WERI-Rb-1 (cell line): ENCODE measurements around the gene KDM4C.

Experiments used
- DNase-seq: peaks from one replicate; pipeline ENCODE4 v3.0.0-alpha.2; 2020
- H3K27ac ChIP-seq: fragments of 250-450 bp; sonication (Bioruptor Pico); 2 replicates; pipeline ENCODE4 v1.5.1; 2020; ENCODE audit warnings: mild to moderate bottlenecking, moderate library complexity
- H3K27me3 ChIP-seq: fragments of 250-450 bp; sonication (Bioruptor Pico); 2 replicates; pipeline ENCODE4 v1.5.1; 2021; ENCODE audit warnings: mild to moderate bottlenecking, low read depth, moderate library complexity; ENCODE audit not compliant: insufficient read depth, severe bottlenecking
- H3K36me3 ChIP-seq: fragments of 250-450 bp; sonication (Bioruptor Pico); 2 replicates; pipeline ENCODE4 v1.5.1; 2020; ENCODE audit warnings: mild to moderate bottlenecking, moderate library complexity
- H3K4me3 ChIP-seq: 2 replicates; pipeline ENCODE4 v1.5.1; 2011; ENCODE audit warnings: low read depth, mild to moderate bottlenecking, control low read depth, low read length
- H3K9me3 ChIP-seq: fragments of 250-450 bp; sonication (Bioruptor Pico); 2 replicates; pipeline ENCODE4 v1.5.1; 2021; ENCODE audit warnings: mild to moderate bottlenecking, moderate library complexity; ENCODE audit not compliant: severe bottlenecking
- TF ChIP-seq, protein P1 (sequence below): IDR thresholded peaks from 2 replicates; pipeline ENCODE4 v1.5.1; 2011; ENCODE audit warnings: low read depth, mild to moderate bottlenecking, control low read depth, inconsistent platforms, low read length

Gene KDM4C

DNA sequence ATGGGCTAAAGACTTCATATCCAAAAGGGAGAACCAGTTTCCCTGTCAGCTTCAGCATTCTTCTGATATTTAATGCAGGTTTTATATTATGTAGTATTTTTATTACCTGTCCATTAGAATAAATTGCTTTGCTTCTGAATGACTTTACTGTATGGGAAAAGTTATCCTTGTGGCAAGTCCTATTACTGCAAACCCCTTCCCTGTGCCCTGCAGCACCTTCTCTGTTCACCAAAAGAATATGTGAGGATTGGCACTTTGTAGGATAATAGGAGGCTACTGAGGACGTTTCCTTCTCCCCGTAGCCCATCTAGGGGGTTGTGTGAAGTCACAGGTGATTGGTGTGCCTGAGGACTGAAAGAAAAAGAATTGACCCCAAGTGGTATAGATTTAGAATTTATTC lies 296.1 kb downstream of the KDM4C start:
- Histone ChIP-seq H3K27me3 (no peaks in the 10 kb centered on the region), H3K4me3 (no peak overlapping the region), H3K36me3 (no peaks in the 10 kb centered on the region), H3K9me3 (no peaks in the 10 kb centered on the region), H3K27ac (no peak overlapping the region)
- TF ChIP-seq, protein P1, sequence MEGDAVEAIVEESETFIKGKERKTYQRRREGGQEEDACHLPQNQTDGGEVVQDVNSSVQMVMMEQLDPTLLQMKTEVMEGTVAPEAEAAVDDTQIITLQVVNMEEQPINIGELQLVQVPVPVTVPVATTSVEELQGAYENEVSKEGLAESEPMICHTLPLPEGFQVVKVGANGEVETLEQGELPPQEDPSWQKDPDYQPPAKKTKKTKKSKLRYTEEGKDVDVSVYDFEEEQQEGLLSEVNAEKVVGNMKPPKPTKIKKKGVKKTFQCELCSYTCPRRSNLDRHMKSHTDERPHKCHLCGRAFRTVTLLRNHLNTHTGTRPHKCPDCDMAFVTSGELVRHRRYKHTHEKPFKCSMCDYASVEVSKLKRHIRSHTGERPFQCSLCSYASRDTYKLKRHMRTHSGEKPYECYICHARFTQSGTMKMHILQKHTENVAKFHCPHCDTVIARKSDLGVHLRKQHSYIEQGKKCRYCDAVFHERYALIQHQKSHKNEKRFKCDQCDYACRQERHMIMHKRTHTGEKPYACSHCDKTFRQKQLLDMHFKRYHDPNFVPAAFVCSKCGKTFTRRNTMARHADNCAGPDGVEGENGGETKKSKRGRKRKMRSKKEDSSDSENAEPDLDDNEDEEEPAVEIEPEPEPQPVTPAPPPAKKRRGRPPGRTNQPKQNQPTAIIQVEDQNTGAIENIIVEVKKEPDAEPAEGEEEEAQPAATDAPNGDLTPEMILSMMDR, result no peak
- no peak for DNase-seq

DNA sequence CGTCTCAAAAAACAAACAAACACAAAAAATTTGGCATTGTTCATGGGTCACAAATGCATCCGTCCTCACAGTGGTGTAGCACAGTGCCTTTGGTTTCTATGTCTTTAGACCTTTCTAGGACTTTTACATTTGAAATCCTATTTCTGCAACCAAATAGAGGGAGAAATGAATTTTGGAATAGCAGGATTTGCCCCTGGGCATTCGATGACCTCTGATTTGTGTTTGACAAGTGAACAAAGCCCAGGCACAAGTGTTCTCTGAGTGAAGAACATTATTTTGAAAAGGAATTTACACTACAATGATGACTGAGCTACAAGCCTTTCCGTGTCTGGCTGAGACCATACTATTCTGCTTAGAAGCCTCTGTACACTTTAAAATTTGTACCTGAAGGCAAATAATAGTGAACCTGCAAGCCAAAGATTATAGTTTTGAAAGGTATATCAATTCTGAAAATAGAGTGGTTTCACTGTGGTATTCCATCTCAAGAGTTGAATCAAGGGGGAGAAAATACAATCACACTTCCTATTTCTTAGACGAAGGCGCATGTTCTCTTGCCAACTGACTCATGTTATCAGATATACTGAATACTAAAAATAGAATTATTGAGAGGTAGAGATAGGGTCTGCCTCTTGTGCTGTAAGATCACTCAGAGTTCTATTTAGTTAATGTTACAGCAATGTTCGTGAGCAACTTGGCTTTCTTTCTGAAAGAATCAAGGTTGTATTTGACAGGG lies 297.6 kb downstream of the KDM4C start:
- H3K27ac ChIP-seq, result no peak overlapping the region
- no peaks in the 10 kb centered on the region for H3K36me3 ChIP-seq
- TF ChIP-seq, protein P1, result no peak

DNA sequence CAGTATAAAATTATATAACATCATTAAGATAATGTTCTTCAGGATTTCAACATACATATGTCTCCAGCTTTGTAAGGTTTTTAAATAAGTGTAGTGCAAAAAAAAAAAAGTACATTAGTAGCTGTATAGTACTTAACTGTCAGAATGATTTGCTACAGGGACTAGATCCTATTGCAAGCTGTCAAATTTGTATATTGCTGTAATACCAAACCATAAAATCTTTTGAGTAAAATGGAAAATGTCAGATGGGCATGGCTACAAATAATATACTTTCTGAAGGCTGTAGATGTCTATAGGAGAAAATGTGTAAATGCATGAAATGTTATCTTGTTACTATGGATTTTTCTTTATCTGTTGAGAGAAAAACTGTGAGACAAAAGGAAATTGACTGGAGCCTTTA lies 298.5 kb downstream of the KDM4C start:
- Histone ChIP-seq H3K27me3 (no peaks in the 10 kb centered on the region), H3K36me3 (no peaks in the 10 kb centered on the region), H3K4me3 (no peak overlapping the region), H3K9me3 (no peaks in the 10 kb centered on the region), H3K27ac (no peak overlapping the region)
- no peak for DNase-seq
- TF ChIP-seq, protein P1, result no peak

More for the DNA sequence above, 297.6 kb downstream of the KDM4C start:
- no peak overlapping the region for H3K4me3 ChIP-seq
- no peak for DNase-seq
- H3K27me3 ChIP-seq, result no peaks in the 10 kb centered on the region
- H3K9me3 ChIP-seq, result no peaks in the 10 kb centered on the region

DNA sequence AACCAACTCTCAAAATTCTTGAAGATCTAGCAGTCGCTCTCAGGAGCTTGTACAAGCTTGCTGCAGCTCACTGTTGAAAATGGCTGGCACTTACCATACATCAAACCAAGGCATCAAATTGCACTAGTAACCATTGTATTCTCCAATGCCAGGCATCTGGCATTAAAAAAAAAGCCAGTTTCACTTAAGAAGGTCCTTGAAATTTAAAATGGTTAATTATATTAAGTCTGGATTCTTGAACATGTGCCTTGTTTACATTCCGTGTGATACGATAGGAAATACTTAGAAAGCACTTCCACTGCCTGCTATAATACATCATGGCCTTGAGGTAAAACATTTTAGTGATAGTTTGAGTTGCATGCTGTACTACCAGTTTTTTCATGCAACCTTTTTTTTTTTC lies 300.7 kb downstream of the KDM4C start:
- TF ChIP-seq, protein P1, result no peak
- no peak for DNase-seq
- no peak overlapping the region for H3K27ac ChIP-seq
- no peaks in the 10 kb centered on the region for H3K9me3 ChIP-seq
- H3K27me3 ChIP-seq, result no peaks in the 10 kb centered on the region
- H3K4me3 ChIP-seq, result no peak overlapping the region
- no peaks in the 10 kb centered on the region for H3K36me3 ChIP-seq

DNA sequence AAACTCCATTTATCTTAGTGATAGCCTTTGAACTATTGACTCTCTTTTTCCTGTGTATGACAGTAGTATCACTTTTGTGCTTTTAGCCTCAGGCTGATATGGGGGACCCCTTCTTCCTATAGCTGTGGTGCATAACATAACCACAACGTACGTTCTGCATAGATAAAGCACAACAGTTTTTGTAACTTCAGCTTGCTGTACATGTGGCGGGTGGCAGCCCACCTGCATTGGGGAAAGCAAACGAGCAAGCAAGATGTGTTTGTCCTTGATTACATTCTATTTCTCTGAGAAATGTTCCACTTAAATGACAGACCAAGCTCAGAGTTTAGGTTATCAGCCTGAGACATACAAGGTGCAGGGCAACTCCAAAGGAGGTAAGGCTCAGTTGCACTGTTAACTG lies 309.4 kb downstream of the KDM4C start:
- no peak for DNase-seq
- Histone ChIP-seq H3K36me3 (no peaks in the 10 kb centered on the region), H3K27me3 (no peaks in the 10 kb centered on the region), H3K4me3 (no peak overlapping the region), H3K27ac (no peak overlapping the region), H3K9me3 (no peaks in the 10 kb centered on the region)
- TF ChIP-seq, protein P1, result no peak

DNA sequence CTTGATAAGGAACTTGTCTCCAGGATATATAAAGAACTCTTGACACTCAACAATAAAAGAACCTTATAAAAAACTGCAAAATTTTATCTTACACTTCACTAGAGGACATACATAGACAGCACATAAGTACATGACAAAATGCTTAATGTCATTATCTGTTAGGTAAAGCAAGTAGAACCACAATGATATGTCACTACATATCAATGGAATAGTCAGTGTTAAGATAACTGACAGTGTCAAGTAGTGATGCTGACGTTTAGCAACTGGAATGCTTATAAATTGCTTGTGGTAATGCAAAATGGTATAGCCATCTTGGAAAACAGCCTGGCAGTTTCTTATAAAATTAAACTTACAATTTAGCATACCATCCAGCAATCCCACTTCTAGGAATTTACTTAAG lies 314.1 kb downstream of the KDM4C start:
- DNase-seq, result no peak
- Histone ChIP-seq H3K27me3 (no peaks in the 10 kb centered on the region), H3K4me3 (no peak overlapping the region), H3K9me3 (no peaks in the 10 kb centered on the region), H3K27ac (no peak overlapping the region), H3K36me3 (no peaks in the 10 kb centered on the region)
- TF ChIP-seq, protein P1, result no peak
